Bronchial epithelial cell (primary cell): ENCODE data around the gene AQP1. TPM values are rescaled to one million over a fixed set of nuclear protein-coding genes. Genes with fewer than 3 reads are reported as not detected.

Experiments
- DNase-seq: peaks from one replicate; pipeline ENCODE4 v3.0.0-alpha.2; 2010; ENCODE audit warnings: low read depth
- FAIRE-seq: peaks from 2 replicates; lab custom pipeline; 2011; peaks lifted over from hg19 to GRCh38; lab: Jason Lieb, UNC
- H3K27me3 ChIP-seq: 2 replicates; pipeline ENCODE4 v1.5.1; 2011; ENCODE audit warnings: low read length; ENCODE audit not compliant: control insufficient read depth, insufficient read depth
- H3K36me3 ChIP-seq: 2 replicates; pipeline ENCODE4 v1.5.1; 2011; ENCODE audit warnings: low read length; ENCODE audit not compliant: control insufficient read depth, insufficient read depth
- H3K4me3 ChIP-seq: 2 replicates; pipeline ENCODE4 v1.5.1; 2011; ENCODE audit warnings: mild to moderate bottlenecking, low read depth, low read length, control low read depth
- CTCF ChIP-seq: IDR thresholded peaks from 2 replicates; pipeline ENCODE4 v1.5.1; 2011; ENCODE audit warnings: mild to moderate bottlenecking, moderate library complexity, low read length, control low read depth, inconsistent platforms; ENCODE audit not compliant: insufficient read depth, severe bottlenecking
- total RNA-seq: library from RNA; depleted of rRNA; stranded (reverse); fragments of >200 nt; gene quantifications from 2 replicates; pipeline ENCODE4 v1.2.1, GENCODE V29; 2014

AQP1 gene
- total RNA-seq, 1 donor from 2014 or later: under 0.01 TPM

GRCh38 chr7:30915005-30915601 is 3.5 kb downstream of the AQP1 start:
- no peak for TF ChIP-seq CTCF
- Histone ChIP-seq H3K36me3 (no peaks in the 10 kb centered on the region), H3K4me3 (no peak overlapping the region), H3K27me3 (peaks cover 4% of the 10 kb centered on the region)
- no peak for FAIRE-seq
- DNase-seq: no peak

- Histone ChIP-seq H3K36me3 (no peaks in the 10 kb centered on the region), H3K4me3 (no peak overlapping the region), H3K27me3 (peaks cover 2% of the 10 kb centered on the region)
- no peak for FAIRE-seq
- DNase-seq: no peak
- TF ChIP-seq CTCF: no peak
Measured at GRCh38 chr7:30915751-30916150, 4.1 kb downstream of the AQP1 start.

GRCh38 chr7:30916255-30916654 is 4.6 kb downstream of the AQP1 start:
- TF ChIP-seq CTCF: no peak
- no peak for DNase-seq
- Histone ChIP-seq H3K36me3 (no peaks in the 10 kb centered on the region), H3K27me3 (peaks cover 2% of the 10 kb centered on the region), H3K4me3 (no peak overlapping the region)
- no peak for FAIRE-seq

- Histone ChIP-seq H3K4me3 (no peak overlapping the region), H3K36me3 (no peaks in the 10 kb centered on the region), H3K27me3 (peaks cover 2% of the 10 kb centered on the region)
- FAIRE-seq: no peak
- TF ChIP-seq CTCF: no peak
- no peak for DNase-seq
Measured at GRCh38 chr7:30916767-30917166, 5.1 kb downstream of the AQP1 start.

GRCh38 chr7:30917216-30917893 is 5.7 kb downstream of the AQP1 start:
- H3K27me3 ChIP-seq: peaks cover 1% of the 10 kb centered on the region
- no peak for TF ChIP-seq CTCF
- FAIRE-seq (no peak), DNase-seq (no peak)
- H3K36me3 ChIP-seq: no peaks in the 10 kb centered on the region
- no peak overlapping the region for H3K4me3 ChIP-seq
